ENCODE measurements around the gene RGS19.

The RGS19 gene

DNA sequence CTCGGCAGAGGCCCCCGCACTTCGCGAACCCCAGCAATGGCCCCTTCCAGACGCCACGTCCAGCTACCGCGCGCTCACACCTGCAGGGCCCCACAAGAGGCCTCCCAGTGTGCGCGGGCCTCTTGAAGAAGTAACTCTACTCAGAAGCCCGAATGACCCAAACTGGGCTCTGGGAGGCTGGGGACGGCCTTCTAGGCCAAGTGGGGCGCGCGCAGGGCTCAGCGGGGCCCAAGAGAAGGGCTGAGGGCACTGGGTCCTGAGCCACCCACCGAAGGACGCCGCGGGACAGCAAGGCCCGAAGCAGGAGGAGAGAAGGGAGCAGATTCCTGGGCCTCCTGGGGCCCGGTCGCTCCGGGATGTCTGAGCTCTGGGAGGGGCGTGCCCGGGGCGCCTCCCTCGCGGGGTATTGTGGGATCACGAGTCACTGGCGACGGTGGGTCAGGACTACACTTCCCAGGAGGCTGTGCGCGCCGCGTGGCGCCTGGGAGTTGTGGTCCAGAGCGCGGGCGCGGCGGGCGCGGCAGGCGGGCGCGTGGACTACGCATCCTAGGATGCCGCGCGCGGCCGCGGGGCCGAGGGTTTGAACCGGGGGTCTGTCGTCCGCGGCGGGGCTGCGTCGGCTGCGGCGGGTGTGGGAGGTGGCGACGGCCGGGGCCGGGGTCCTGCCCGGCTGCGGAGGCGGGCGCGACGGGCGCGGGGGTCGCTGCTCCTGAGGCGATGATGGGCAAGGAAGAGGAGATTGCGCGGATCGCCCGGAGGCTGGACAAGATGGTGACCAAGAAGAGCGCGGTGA is 16.5 kb downstream of the RGS19 start, which contains the start of gene TCEA2:
TCEA2 (plus strand) TSS at position 603 of the 793 bp plus-strand sequence; CDS start at position 718, 115 bp downstream.
- peak; percentile 92 for DNase-seq

GRCh38 chr20:64062276-64062595 is 17.1 kb downstream of the RGS19 start:
- DNase-seq: peak; percentile 5

GRCh38 chr20:64058536-64058935 is 20.8 kb downstream of the RGS19 start:
- no peak for DNase-seq

DNA sequence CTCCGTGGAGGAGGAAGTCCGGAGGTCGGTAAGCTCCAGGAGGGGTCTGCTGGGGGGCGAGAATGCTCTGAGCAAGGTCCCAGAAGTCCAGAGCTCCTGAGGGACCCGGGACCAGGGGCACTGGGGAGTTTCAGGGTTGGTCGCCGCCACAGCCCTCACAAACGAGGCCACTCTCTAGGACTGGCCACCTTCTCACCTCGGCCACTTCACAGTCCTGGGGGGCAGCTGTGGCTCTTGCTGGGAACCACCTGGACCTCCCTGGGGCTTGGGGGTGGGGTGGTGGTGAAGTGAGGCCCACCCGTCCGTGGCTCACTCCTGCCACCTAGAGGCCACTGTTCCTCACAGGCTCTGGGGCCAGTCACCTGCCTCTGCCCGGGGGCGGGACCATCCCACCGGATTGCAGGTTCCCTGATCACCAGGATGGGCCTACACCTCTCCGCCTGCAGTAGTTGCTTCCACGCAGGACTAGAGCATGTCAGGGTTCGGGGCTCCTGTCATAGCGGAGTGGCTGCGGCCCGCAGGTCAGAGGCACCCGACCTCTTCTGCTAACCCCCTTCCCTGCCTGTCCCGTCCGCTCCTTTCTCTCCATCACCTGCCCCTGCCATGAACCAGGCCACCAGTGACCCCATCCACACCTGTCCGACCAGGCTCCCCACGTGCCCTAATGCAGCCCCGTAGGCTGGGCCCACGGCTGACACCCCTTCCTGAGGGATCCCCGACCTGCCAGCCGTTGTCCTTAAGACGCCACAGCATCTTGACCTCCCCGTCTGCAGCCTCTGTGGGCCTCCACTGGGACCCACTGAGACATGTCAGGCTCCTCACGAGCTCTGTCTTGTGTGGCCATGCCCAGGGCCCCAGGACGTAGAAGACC is 21.5 kb downstream of the RGS19 start:
- DNase-seq: peak; percentile 57

DNA sequence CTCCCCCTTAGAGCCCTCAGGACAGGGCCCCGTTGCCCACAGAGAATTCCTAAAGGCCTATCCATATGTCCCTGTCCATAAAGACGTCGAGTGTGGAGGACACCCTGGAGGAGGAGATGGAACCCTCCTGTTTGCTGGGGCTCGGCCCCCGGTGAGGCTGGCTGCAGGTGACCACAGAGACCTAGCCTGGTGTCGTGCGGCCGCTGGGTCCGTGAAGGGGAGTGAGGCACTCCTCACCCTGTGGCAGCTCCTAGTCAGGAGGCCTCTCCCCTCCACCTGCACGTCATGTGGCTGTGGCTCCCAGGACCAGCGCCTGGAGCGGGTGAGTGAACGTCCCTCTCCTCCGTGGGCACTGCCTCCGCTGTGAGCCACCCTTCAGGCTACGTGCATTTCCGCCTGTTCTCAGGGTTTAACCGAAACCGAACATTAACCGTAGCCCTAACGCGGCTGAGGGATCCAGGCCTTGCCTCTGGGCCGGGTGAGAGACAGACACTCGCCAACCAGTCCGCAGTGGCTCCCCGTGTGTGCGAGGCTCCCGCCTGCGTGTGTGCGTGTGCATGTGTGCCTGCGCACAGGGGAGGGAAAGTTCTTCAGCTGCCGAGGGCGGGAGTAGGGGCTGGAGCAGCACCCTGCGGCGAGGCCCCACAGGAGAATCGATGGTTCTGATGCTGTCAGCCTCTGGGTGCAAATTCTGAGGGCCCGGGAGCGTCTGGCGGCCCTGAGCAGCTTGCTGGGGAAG is 22.3 kb downstream of the RGS19 start:
- DNase-seq: no peak

DNA sequence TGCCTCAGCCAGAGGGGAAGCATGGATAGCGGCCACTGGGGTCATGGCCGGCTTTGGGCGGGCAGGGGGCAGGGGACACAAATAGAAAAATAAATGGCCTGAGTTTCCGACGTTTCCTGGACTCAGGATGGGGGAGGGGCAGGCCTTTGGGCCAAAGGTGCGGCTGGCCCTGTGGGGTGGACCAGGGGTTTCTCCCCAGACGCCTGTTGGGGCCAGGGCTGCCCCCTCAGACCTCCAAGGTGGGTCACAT is 22.8 kb downstream of the RGS19 start:
- DNase-seq: no peak

DNA sequence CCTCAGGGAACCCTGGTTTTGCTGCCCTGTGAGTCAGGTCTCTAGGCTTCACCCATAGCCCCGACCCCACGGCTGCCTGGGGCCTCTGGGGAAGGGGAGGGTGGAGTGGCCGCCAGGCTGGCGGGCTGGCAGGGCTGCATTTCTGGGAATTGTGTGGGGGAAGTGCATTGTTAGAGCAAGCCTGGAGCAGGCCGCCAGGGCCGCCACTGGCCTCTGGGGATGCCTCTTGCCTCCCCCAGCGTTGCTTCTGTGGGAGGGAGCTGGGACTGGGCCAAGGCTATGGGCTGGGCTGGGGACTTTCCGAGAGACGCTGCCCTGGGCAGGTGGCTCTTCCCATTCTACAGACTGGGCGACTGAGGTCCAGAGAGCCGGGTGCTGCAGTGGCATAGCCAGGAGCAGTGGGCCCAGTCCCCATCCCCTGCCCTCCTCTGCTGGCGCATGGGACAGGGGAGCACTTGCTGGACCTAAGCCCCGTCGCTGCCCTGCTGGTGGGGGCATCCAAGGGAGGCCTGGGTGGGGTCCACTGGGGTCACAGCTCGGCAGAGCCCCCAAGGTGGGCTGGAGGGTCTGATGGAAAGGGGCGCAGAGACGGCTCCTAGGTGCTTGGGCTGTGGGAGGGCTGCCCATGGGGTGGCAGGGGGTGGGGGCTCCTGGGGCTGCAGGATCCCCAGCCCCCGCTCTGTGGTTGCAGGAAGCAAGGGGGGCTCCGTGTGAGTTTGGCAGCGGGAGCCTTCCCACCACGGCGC is 23.3 kb downstream of the RGS19 start:
- DNase-seq: no peak

DNA sequence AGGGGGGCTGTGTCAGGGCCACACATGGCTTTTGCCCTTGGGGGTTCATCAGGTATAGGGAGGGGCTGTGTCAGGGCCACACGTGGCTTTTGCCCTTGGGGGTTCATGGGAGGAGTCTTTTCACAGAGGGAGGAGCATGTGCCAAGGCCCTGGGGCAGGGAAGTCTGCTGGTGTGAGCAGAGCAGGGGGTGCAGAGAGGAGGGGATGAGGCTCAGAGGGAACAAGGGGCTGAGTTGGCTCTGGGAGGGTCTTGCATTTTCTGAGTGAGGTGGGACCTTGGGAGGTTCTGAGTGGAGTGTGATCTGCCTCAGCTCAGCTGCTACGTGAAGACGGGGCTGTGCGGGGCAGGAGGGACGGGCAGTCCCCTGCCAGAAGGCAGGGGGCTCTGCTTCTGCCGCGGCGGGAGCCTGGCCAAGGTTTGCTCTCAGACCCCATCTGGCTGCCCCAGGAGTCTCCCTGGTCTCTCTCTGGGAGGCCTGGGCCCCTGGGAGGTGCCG is 23.9 kb downstream of the RGS19 start:
- DNase-seq: no peak

DNA sequence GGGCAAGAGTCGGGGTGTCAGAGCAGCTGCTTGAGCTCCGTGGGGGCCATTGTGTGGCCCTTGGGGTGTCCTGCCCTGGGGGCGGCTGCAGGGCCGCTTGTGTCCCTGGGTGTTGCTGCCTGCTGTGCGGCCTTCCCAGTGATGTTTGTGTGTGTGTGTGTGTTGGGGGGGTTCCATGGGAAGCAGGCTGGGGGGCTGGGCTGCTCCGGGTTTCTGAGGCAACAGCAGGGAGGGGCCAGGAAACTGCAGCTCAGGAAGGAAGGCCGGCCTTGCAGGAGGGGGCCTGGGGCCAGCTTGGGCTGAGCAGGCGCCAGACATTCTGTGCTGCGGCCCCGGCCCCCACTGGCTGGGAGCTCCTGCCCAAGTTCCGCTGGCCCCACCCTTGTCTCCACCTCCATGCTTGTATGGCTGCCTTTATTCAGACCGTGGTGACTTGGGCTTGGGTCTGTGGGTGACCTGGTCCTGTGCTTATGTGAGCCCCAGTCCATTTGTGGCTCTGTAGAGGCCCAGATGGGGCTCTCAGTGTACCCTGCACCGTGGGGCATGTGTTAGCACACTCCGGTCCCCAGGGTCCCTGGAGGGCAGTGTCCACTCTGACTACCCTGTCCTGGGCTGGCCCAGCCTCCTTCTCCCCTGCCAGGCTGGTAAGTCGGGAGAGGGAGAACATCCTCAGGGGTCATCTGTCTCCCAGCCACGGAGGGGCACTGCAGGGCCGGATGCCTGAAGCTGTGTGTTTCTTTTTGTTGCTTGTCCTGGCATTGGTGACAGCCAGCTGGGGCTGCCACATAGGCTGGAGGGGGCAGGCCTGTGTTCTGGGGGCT is 25.3 kb downstream of the RGS19 start:
- DNase-seq: no peak

GRCh38 chr20:64052987-64053840 is 26.1 kb downstream of the RGS19 start:
- no peak for DNase-seq

- no peak for DNase-seq
These were observed 27.0 kb downstream of the RGS19 start for GRCh38 chr20:64052326-64052722.

DNA sequence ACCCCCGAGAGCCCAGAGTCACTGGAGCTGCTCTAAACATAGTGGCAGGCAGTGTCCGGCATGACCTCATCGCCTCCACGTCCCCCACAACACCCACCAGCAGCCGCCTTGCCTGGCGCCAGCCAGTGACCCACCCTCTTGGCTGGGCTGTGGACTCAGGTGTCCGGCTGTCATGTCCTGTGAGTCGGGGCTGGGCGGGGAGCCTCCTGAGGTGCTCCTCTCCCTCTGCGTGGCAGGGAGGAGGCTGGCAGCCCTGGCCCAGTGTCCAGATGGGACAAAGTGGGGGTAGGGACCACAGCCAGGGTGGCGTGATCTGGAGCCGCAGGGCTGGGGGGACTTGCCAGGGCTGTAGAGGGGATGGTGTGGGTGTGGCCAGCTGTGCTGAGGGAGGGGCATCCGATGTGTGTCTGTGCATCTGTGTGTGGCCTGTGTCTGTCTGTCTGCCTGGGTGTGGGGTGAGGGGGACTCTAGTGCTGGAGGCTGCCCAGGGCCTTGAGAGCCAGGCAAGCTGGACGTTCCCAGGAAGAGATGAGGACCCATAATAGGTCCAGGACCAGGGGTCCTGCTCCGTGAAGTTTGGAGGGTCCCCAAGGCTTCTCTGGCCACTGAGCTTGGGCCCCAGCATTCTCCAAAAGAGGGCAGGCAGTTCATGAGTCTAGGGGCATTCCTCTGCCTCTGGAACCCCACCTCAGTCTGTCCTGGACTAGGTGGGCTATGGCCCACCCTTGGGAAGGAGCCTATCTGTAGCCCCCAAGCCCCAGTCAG is 27.6 kb downstream of the RGS19 start:
- DNase-seq: no peak

GRCh38 chr20:64051033-64051452 is 28.3 kb downstream of the RGS19 start:
- no peak for DNase-seq

- DNase-seq: no peak
These were observed 28.9 kb downstream of the RGS19 start for GRCh38 chr20:64050261-64051032.

DNA sequence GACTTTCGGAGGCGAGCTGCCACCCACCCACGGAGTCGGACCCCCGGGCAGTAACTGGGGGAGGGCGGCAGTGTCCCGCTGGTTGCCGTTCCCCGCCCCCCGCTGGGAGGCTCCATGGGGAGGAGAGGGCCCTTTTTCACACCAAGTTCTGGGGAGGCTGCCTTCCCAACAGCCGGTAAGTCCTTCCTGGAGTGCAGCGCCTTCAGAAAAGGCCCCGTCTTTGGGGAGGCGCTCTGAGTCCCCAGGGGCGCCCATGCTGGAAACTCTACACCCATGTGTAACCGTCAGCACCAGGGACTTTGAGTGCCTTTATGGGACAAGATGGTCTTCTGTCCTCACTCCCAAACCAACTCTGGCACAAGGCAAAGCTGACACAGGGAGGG is 29.4 kb downstream of the RGS19 start:
- DNase-seq: no peak

DNA sequence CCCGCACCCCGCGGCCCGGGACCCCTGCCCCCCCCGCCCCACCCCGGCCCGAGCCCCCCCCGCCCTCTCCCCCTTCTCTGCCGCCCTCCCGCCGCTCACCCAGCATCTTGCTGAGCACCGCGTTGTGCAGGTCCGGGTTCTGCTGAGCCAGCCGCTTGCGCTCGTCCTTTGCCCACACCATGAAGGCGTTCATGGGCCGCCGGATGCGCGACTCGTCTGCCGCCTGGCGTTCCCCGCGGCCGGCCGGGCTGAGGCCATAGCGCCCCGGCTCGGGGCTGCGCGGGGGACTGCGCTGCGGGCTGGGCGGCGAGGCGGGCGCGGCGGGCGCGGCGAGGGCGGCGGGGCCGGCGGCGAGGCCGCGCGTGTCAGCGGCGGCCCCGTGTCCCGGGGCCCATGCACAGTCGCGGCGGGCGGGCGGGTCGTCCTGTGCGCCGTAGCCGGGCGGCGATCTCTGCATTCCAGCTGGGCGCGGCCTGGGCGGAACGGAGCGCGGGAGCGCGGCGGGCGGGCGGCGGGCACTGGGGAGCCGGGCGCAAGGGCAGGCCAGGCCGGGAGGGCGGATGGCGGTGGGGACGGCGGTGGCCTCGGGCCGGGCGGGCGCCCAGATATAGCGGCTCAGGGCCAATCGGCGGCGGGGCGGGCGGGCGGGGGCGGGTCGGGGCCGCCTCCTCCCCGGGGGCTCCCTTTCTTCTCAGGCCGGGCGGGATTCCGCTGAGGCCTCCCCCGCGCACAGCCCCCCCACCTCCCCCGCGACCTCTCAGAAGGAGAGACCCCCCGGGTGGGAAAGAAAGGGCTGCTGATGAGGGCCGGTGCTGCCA is 30.0 kb downstream of the RGS19 start, which contains the start of gene SOX18:
SOX18 (minus strand) TSS at position 580 of the 818 bp plus-strand sequence; CDS start at position 457, 123 bp downstream.
- DNase-seq: peak; percentile 43

- DNase-seq: no peak
These were observed 30.8 kb downstream of the RGS19 start for GRCh38 chr20:64048402-64049044.

DNA sequence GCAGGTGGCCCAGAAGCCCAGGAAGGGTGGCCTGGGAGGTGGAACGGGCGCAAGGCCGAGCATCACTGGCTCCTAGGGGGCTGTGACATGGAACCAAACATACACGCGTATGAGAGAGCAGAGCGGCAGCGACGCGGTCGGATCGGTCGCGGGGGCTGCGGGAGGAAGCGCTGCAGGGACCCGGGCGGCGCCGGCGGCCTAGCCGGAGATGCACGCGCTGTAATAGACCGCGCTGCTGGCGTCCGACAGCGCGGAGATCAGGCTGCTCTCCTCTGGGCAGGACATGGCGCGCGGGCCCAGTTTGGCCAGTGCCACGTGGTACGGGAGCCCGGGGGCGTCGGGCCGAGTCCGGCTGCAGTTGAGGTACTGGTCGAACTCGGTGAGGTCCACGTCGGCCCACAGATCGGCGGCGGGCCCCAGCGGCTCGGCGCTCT is 31.3 kb downstream of the RGS19 start:
- no peak for DNase-seq
